Stimulated activated CD4-positive, alpha-beta T cell treated with anti-CD3 and anti-CD28 coated beads, Interleukin-12 subunit alpha, Interleukin-12 subunit beta, amount 100 ng/mL, for 24 hours (primary cell): Measurements from ENCODE around the gene PTDSS2.
"Not testable (repeated sequence)": the region's sequence is repeated elsewhere in the genome, so short reads cannot be mapped to it uniquely, and the experiment has no call there.

Experiments
- DNase-seq, 2 experiments: peaks; one replicate each; pipeline ENCODE4 v3.0.0-alpha.2; 2020; ENCODE audit warnings: low read depth in 2 of 2

PTDSS2 gene

GRCh38 chr11:431921-432320 lies 18.2 kb upstream of the PTDSS2 start:
- DNase-seq: no peak

DNA sequence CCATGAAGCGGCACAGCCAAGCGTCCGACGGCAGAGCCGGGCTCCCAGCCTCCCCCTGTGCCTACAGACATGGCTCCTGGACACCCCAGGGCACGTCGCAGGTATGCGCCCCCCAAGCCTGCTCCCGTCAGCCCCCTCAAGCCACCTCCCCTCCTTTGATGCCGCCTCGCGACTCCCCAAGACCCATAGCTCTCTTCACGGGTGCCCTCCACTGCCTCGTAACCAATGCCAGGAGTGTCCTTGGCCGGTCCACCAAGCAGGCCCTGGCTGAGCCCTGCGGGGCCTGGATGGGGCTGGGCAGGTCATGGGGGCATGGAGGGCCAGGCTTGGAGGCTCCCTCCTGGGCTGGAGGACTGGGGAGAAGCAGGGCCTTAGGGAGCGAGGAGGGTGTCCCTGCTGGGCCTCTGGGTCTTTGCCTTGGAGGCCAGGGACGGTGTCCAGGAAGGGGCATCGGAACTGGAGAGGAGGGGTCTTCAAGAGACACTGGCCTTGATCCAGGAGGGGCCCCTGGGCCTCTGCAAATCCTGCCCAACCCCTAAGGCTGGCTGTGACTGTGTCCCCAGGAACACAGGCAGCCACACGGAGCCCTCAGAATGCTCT lies 17.5 kb upstream of the PTDSS2 start:
- no peak for DNase-seq

GRCh38 chr11:433111-433510 lies 17.0 kb upstream of the PTDSS2 start:
- no peak for DNase-seq

GRCh38 chr11:433641-434040 lies 16.4 kb upstream of the PTDSS2 start:
- no peak for DNase-seq

DNA sequence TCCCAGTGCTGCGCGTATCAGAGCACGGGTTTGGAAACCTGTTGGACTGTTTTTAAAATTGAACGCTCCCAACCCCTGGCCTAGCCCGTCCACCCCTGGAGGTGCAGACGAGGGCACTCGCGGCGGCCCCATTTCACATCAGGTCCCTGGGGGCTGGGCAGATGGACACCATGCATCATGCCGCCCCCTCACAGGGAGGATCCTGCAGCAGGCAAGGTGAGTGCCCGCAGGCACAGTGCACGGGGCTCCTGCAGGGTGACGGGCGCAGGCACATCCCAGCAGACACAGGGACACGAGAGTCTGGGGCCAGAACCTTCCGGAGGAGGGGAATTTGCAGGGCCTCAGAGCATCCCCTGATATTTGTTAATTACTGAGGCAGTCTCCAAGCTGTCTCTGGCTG lies 15.6 kb upstream of the PTDSS2 start:
- no peak for DNase-seq

- not testable (repeated sequence) for DNase-seq
Measured at GRCh38 chr11:434999-435740, 14.9 kb upstream of the PTDSS2 start.

DNA sequence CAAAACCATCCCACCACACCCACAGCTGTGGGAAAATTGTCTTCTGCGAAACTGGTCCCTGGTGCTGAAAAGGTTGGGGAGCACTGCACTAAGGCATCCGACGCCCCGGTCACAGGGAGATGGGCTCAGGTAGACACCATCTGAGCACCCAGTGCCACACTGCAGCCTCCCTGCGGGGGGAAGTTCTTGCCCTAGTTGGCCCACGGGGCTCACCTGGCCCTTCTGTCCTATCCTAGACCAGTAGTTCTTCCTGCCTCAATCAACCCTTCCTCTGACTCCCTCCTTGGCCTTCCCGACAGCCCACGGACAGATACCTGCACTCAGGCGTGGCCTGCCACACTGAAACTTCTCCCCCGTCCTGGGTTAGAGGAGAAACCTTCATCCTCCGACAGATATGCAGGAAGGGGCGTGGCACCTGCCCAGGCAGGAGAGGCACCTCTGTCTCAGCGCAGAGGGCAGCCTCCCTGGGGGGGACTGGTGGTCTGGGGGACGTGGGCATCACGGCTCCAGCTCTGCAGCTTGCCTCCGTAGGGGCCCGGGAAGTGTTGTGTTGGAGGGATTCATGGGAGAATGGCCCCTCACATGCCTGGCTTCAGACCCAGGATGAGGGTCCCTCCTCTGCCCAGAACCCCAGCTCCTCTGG lies 12.7 kb upstream of the PTDSS2 start:
- no peak for DNase-seq

- DNase-seq: no peak
Measured at GRCh38 chr11:438101-438844, 11.8 kb upstream of the PTDSS2 start.

- no peak for DNase-seq
Measured at GRCh38 chr11:439315-440064, 10.6 kb upstream of the PTDSS2 start.

GRCh38 chr11:440065-441042 lies 9.7 kb upstream of the PTDSS2 start:
- no peak for DNase-seq

GRCh38 chr11:441043-441417 lies 9.0 kb upstream of the PTDSS2 start:
- no peak for DNase-seq

- peak; percentile 23 to 65 for DNase-seq
Measured at GRCh38 chr11:441418-442274, 8.4 kb upstream of the PTDSS2 start, which contains the start of gene ANO9. Gene ANO9 (minus strand): TSS chr11:442011. CDS start chr11:441926, 85 bp downstream.

DNA sequence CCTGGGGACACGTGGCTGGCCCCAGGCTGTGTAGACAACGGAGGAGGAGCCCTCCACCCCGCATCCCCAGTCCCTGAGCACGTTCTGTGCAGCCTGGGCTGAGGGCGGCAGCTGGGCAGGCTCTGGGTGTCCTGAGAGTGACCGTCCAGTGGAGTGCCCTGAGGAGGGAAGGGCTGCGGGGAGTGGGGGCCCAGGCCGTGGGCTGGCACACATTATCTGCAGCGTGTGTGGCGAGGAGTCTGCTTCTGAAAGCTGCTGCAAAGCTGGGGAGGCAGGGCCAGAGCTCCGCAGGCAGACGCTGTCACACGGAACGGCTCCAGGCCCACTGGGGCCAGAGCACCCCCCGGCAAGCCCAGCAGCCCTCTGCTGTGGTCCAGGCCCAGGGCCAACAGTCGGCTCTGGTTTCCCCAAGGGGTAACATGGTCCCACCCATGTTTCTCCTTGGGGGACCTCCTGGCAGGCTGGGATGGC lies 7.4 kb upstream of the PTDSS2 start:
- DNase-seq: no peak

- DNase-seq: no peak
Measured at GRCh38 chr11:443542-444199, 6.4 kb upstream of the PTDSS2 start.

- no peak for DNase-seq
Measured at GRCh38 chr11:444396-445144, 5.5 kb upstream of the PTDSS2 start.

- no peak for DNase-seq
Measured at GRCh38 chr11:445765-446588, 4.1 kb upstream of the PTDSS2 start.

- DNase-seq: no peak
Measured at GRCh38 chr11:446891-447290, 3.2 kb upstream of the PTDSS2 start.
